Immature natural killer cell (primary cell): ENCODE measurements around the gene COPG2. TPM values are rescaled to one million over a fixed set of nuclear protein-coding genes. Genes with fewer than 3 reads are reported as not detected.
"Not testable (repeated sequence)": the region's sequence is repeated elsewhere in the genome, so short reads cannot be mapped to it uniquely, and the experiment has no call there.

Experiments used
- DNase-seq, 3 donors: peaks; one replicate each; pipeline ENCODE4 v3.0.0; 2022; ENCODE audit warnings: mixed read lengths in 1 of 3
- H3K27ac Mint-ChIP-seq, 6 donors: one replicate each; pipeline ENCODE4 v1.8.0; 2020; ENCODE audit warnings: mixed read lengths in 6 of 6, mild to moderate bottlenecking in 5 of 6, inconsistent platforms in 4 of 6, moderate library complexity in 3 of 6
- H3K27me3 Mint-ChIP-seq, 3 donors: one replicate each; pipeline ENCODE4 v1.8.0; 2020 to 2021; ENCODE audit warnings: low read depth in 3 of 3, mild to moderate bottlenecking in 3 of 3, mixed read lengths in 3 of 3, moderate library complexity in 3 of 3, inconsistent platforms in 1 of 3
- H3K36me3 Mint-ChIP-seq, 3 donors: one replicate each; pipeline ENCODE4 v1.8.0; 2020; ENCODE audit warnings: mixed read lengths in 3 of 3, inconsistent platforms in 2 of 3, mild to moderate bottlenecking in 2 of 3
- H3K4me1 Mint-ChIP-seq, 2 donors: one replicate each; pipeline ENCODE4 v1.8.0; 2020; ENCODE audit warnings: inconsistent platforms in 2 of 2, mild to moderate bottlenecking in 2 of 2, mixed read lengths in 2 of 2, moderate library complexity in 1 of 2
- H3K4me3 Mint-ChIP-seq, 5 donors: one replicate each; pipeline ENCODE4 v1.8.0; 2020; ENCODE audit warnings: mild to moderate bottlenecking in 5 of 5, mixed read lengths in 5 of 5, inconsistent platforms in 3 of 5, moderate library complexity in 3 of 5
- H3K9me3 Mint-ChIP-seq, 6 donors: one replicate each; pipeline ENCODE4 v1.8.0; 2020; ENCODE audit warnings: mild to moderate bottlenecking in 6 of 6, mixed read lengths in 6 of 6, inconsistent platforms in 4 of 6, moderate library complexity in 3 of 6
- polyA plus RNA-seq, 3 donors: library from polyadenylated mRNA; unstranded; fragments of 300-500 nt; fragmentation: Illumina TruSeq; gene quantifications; one replicate each; pipeline ENCODE4 v1.2.3, GENCODE V29; 2021

COPG2 gene
- polyA plus RNA-seq: 1 to 10 TPM in 2 of 3 donors, not detected in 1; 1.5 to 2.1 TPM

- no peaks in the 10 kb centered on the region for H3K36me3 Mint-ChIP-seq
- H3K27me3 Mint-ChIP-seq: peaks cover 0 to 1% (median 0%) of the 10 kb centered on the region in 3 donors
- H3K4me1 Mint-ChIP-seq: peaks cover 10 to 19% of the 10 kb centered on the region in 2 donors
- peak; percentile 84 to 89 (median 87) for DNase-seq
- H3K27ac Mint-ChIP-seq: peak within 1 kb of the TSS; percentile 68 to 86 (median 83)
- peak within 1 kb of the TSS; percentile 86 to 92 (median 87) for H3K4me3 Mint-ChIP-seq
- H3K9me3 Mint-ChIP-seq: no peaks in the 10 kb centered on the region
Measured at GRCh38 chr7:130668258-130669084, at the start of gene COPG2. COPG2 (minus strand) TSS chr7:130668748; CDS start chr7:130668668, 80 bp downstream.

GRCh38 chr7:130712416-130712815, 43.9 kb upstream of the COPG2 start:
- H3K4me3 Mint-ChIP-seq: no peak overlapping the region
- no peak for DNase-seq
- H3K27ac Mint-ChIP-seq: no peak overlapping the region

GRCh38 chr7:130708766-130709165, 40.2 kb upstream of the COPG2 start:
- Mint-ChIP-seq H3K36me3 (no peaks in the 10 kb centered on the region), H3K4me1 (no peaks in the 10 kb centered on the region), H3K9me3 (peaks cover 0 to 3% (median under 1%) of the 10 kb centered on the region in 6 donors), H3K27ac (no peak overlapping the region), H3K4me3 (no peak overlapping the region), H3K27me3 (peaks cover 5 to 11% (median 8%) of the 10 kb centered on the region in 3 donors)
- DNase-seq: no peak

More at GRCh38 chr7:130712416-130712815, 43.9 kb upstream of the COPG2 start:
- Mint-ChIP-seq H3K36me3 (no peaks in the 10 kb centered on the region), H3K9me3 (no peaks in the 10 kb centered on the region), H3K27me3 (peaks cover 2 to 8% (median 7%) of the 10 kb centered on the region in 3 donors), H3K4me1 (no peaks in the 10 kb centered on the region)

GRCh38 chr7:130708001-130708400, 39.5 kb upstream of the COPG2 start:
- Mint-ChIP-seq H3K9me3 (peaks cover 0 to 3% (median under 1%) of the 10 kb centered on the region in 6 donors), H3K36me3 (no peaks in the 10 kb centered on the region), H3K4me3 (no peak overlapping the region), H3K27me3 (peaks cover 5 to 8% (median 8%) of the 10 kb centered on the region in 3 donors), H3K27ac (no peak overlapping the region), H3K4me1 (no peaks in the 10 kb centered on the region)
- no peak for DNase-seq

- H3K9me3 Mint-ChIP-seq: peaks cover 0 to 3% (median under 1%) of the 10 kb centered on the region in 6 donors
- H3K27me3 Mint-ChIP-seq: peaks cover 2 to 11% (median 10%) of the 10 kb centered on the region in 3 donors
- H3K4me1 Mint-ChIP-seq: no peaks in the 10 kb centered on the region
- H3K36me3 Mint-ChIP-seq: no peaks in the 10 kb centered on the region
- no peak overlapping the region for H3K27ac Mint-ChIP-seq
- H3K4me3 Mint-ChIP-seq: no peak overlapping the region
- DNase-seq: no peak
Measured at GRCh38 chr7:130703851-130704250, 35.3 kb upstream of the COPG2 start.

GRCh38 chr7:130701650-130702049, 33.1 kb upstream of the COPG2 start:
- Mint-ChIP-seq H3K4me3 (no peak overlapping the region), H3K36me3 (no peaks in the 10 kb centered on the region), H3K4me1 (no peaks in the 10 kb centered on the region), H3K9me3 (peaks cover 0 to 3% (median under 1%) of the 10 kb centered on the region in 6 donors), H3K27ac (no peak overlapping the region), H3K27me3 (peaks cover 0 to 11% (median 10%) of the 10 kb centered on the region in 3 donors)
- no peak for DNase-seq

GRCh38 chr7:130700760-130701159, 32.2 kb upstream of the COPG2 start:
- Mint-ChIP-seq H3K9me3 (peaks cover 0 to 1% (median 0%) of the 10 kb centered on the region in 6 donors), H3K4me3 (no peak overlapping the region), H3K36me3 (no peaks in the 10 kb centered on the region), H3K4me1 (no peaks in the 10 kb centered on the region), H3K27ac (no peak overlapping the region), H3K27me3 (peaks cover 0 to 7% (median 6%) of the 10 kb centered on the region in 3 donors)
- DNase-seq: no peak

- peaks cover 0 to 10% (median 6%) of the 10 kb centered on the region in 3 donors for H3K27me3 Mint-ChIP-seq
- no peak for DNase-seq
- no peaks in the 10 kb centered on the region for H3K4me1 Mint-ChIP-seq
- H3K36me3 Mint-ChIP-seq: no peaks in the 10 kb centered on the region
- no peak overlapping the region for H3K4me3 Mint-ChIP-seq
- no peaks in the 10 kb centered on the region for H3K9me3 Mint-ChIP-seq
- no peak overlapping the region for H3K27ac Mint-ChIP-seq
Measured at GRCh38 chr7:130699686-130700085, 31.1 kb upstream of the COPG2 start.

GRCh38 chr7:130697820-130698219, 29.3 kb upstream of the COPG2 start:
- DNase-seq: no peak
- Mint-ChIP-seq H3K27me3 (peaks cover 4 to 12% (median 6%) of the 10 kb centered on the region in 3 donors), H3K4me3 (no peak overlapping the region), H3K9me3 (no peaks in the 10 kb centered on the region), H3K27ac (no peak overlapping the region), H3K36me3 (no peaks in the 10 kb centered on the region), H3K4me1 (no peaks in the 10 kb centered on the region)

GRCh38 chr7:130695840-130696239, 27.3 kb upstream of the COPG2 start:
- Mint-ChIP-seq H3K4me3 (no peak overlapping the region), H3K27me3 (peaks cover 2 to 9% (median 5%) of the 10 kb centered on the region in 3 donors), H3K9me3 (peaks cover 0 to 16% (median 7%) of the 10 kb centered on the region in 6 donors), H3K36me3 (peaks cover 0 to 4% (median 0%) of the 10 kb centered on the region in 3 donors), H3K4me1 (no peaks in the 10 kb centered on the region), H3K27ac (no peak overlapping the region)
- DNase-seq: no peak

- H3K4me1 Mint-ChIP-seq, H3K4me3 Mint-ChIP-seq, H3K36me3 Mint-ChIP-seq, H3K27me3 Mint-ChIP-seq, DNase-seq, H3K27ac Mint-ChIP-seq: not testable (repeated sequence)
- peaks cover 0 to 16% (median 11%) of the 10 kb centered on the region in 6 donors for H3K9me3 Mint-ChIP-seq
Measured at GRCh38 chr7:130692396-130692795, 23.8 kb upstream of the COPG2 start.

- peaks cover 5 to 11% (median 7%) of the 10 kb centered on the region in 3 donors for H3K27me3 Mint-ChIP-seq
- DNase-seq: no peak
- H3K36me3 Mint-ChIP-seq: peaks cover 0 to 8% (median 0%) of the 10 kb centered on the region in 3 donors
- H3K4me3 Mint-ChIP-seq: no peak overlapping the region
- peaks cover 0 to 23% (median 11%) of the 10 kb centered on the region in 6 donors for H3K9me3 Mint-ChIP-seq
- no peaks in the 10 kb centered on the region for H3K4me1 Mint-ChIP-seq
- no peak overlapping the region for H3K27ac Mint-ChIP-seq
Measured at GRCh38 chr7:130689683-130690082, 21.1 kb upstream of the COPG2 start.

- no peak overlapping the region for H3K27ac Mint-ChIP-seq
- DNase-seq: no peak
- no peaks in the 10 kb centered on the region for H3K4me1 Mint-ChIP-seq
- H3K4me3 Mint-ChIP-seq: no peak overlapping the region
- peaks cover 0 to 8% (median 0%) of the 10 kb centered on the region in 6 donors for H3K9me3 Mint-ChIP-seq
- H3K27me3 Mint-ChIP-seq: peaks cover 2 to 15% (median 7%) of the 10 kb centered on the region in 3 donors
- no peaks in the 10 kb centered on the region for H3K36me3 Mint-ChIP-seq
Measured at GRCh38 chr7:130683026-130683425, 14.5 kb upstream of the COPG2 start.

- no peak for DNase-seq
- Mint-ChIP-seq H3K4me1 (peaks cover 0 to 4% of the 10 kb centered on the region in 2 donors), H3K4me3 (no peak overlapping the region), H3K36me3 (no peaks in the 10 kb centered on the region), H3K9me3 (no peaks in the 10 kb centered on the region), H3K27me3 (peaks cover 0 to 2% (median 0%) of the 10 kb centered on the region in 3 donors), H3K27ac (no peak overlapping the region)
Measured at GRCh38 chr7:130674456-130674855, 5.9 kb upstream of the COPG2 start.
